Nephron progenitor cell (in vitro differentiated cells): ENCODE results near the gene IFI27L1.
A peak's percentile ranks its signal among the peaks of the same experiment; 100 is the strongest.

ENCODE experiments used
- DNase-seq: peaks from one replicate; pipeline ENCODE4 v3.0.0; 2021
- H3K27ac Mint-ChIP-seq: 2 replicates; pipeline ENCODE4 v1.8.0; 2021; ENCODE audit warnings: mild to moderate bottlenecking, moderate library complexity, mixed read lengths
- H3K27me3 Mint-ChIP-seq: 2 replicates; pipeline ENCODE4 v1.8.0; 2021; ENCODE audit warnings: mild to moderate bottlenecking, low read depth, mixed read lengths; ENCODE audit not compliant: poor library complexity
- H3K36me3 Mint-ChIP-seq: 2 replicates; pipeline ENCODE4 v1.8.0; 2021; ENCODE audit warnings: low read depth, mixed read lengths
- H3K4me1 Mint-ChIP-seq: 2 replicates; pipeline ENCODE4 v1.8.0; 2021; ENCODE audit warnings: mixed read lengths
- H3K4me3 Mint-ChIP-seq: 2 replicates; pipeline ENCODE4 v1.8.0; 2021; ENCODE audit warnings: mild to moderate bottlenecking, moderate library complexity, mixed read lengths
- H3K9me3 Mint-ChIP-seq: 2 replicates; pipeline ENCODE4 v1.8.0; 2021; ENCODE audit warnings: mild to moderate bottlenecking, moderate library complexity, mixed read lengths
- CTCF ChIP-seq: fragments of 200-600 bp; sonication (generic); IDR thresholded peaks from 2 replicates; pipeline ENCODE4 v1.5.0; 2021; ENCODE audit warnings: antibody characterized with exemption

The IFI27L1 gene

GRCh38 chr14:94114589-94115057, 33.5 kb downstream of the IFI27L1 start:
- Mint-ChIP-seq H3K36me3 (no peaks in the 10 kb centered on the region), H3K27me3 (peaks cover under 1% of the 10 kb centered on the region), H3K4me1 (peaks cover 67% of the 10 kb centered on the region), H3K27ac (peak overlapping the region; percentile 77), H3K4me3 (no peak overlapping the region), H3K9me3 (peaks cover 4% of the 10 kb centered on the region)
- DNase-seq, result no peak
- no peak for TF ChIP-seq CTCF

- Mint-ChIP-seq H3K27me3 (no peaks in the 10 kb centered on the region), H3K9me3 (peaks cover 7% of the 10 kb centered on the region), H3K4me1 (peaks cover 63% of the 10 kb centered on the region), H3K4me3 (no peak overlapping the region), H3K27ac (no peak overlapping the region), H3K36me3 (no peaks in the 10 kb centered on the region)
- TF ChIP-seq CTCF, result no peak
- no peak for DNase-seq
Measured at GRCh38 chr14:94115058-94115591, 34.0 kb downstream of the IFI27L1 start.

- Mint-ChIP-seq H3K27ac (no peak overlapping the region), H3K36me3 (no peaks in the 10 kb centered on the region)
- TF ChIP-seq CTCF, result no peak
Measured at GRCh38 chr14:94115631-94116030, 34.5 kb downstream of the IFI27L1 start.

GRCh38 chr14:94116701-94117100, 35.6 kb downstream of the IFI27L1 start:
- no peak for DNase-seq
- TF ChIP-seq CTCF, result no peak
- H3K27ac Mint-ChIP-seq, result no peak overlapping the region
- peaks cover 9% of the 10 kb centered on the region for H3K27me3 Mint-ChIP-seq
- no peaks in the 10 kb centered on the region for H3K36me3 Mint-ChIP-seq
- H3K9me3 Mint-ChIP-seq, result peaks cover 18% of the 10 kb centered on the region
- H3K4me3 Mint-ChIP-seq, result no peak overlapping the region
- H3K4me1 Mint-ChIP-seq, result peaks cover 51% of the 10 kb centered on the region

More at GRCh38 chr14:94115631-94116030, 34.5 kb downstream of the IFI27L1 start:
- no peak for DNase-seq
- H3K27me3 Mint-ChIP-seq, result peaks cover under 1% of the 10 kb centered on the region
- peaks cover 58% of the 10 kb centered on the region for H3K4me1 Mint-ChIP-seq
- peaks cover 10% of the 10 kb centered on the region for H3K9me3 Mint-ChIP-seq
- H3K4me3 Mint-ChIP-seq, result no peak overlapping the region

GRCh38 chr14:94117856-94118255, 36.7 kb downstream of the IFI27L1 start:
- H3K9me3 Mint-ChIP-seq, result peaks cover 28% of the 10 kb centered on the region
- DNase-seq, result no peak
- H3K4me3 Mint-ChIP-seq, result no peak overlapping the region
- TF ChIP-seq CTCF, result no peak
- H3K27me3 Mint-ChIP-seq, result peaks cover 15% of the 10 kb centered on the region
- H3K4me1 Mint-ChIP-seq, result peaks cover 40% of the 10 kb centered on the region
- H3K36me3 Mint-ChIP-seq, result no peaks in the 10 kb centered on the region
- H3K27ac Mint-ChIP-seq, result no peak overlapping the region

GRCh38 chr14:94119071-94119470, 38.0 kb downstream of the IFI27L1 start:
- Mint-ChIP-seq H3K9me3 (peaks cover 34% of the 10 kb centered on the region), H3K4me3 (no peak overlapping the region), H3K27me3 (peaks cover 19% of the 10 kb centered on the region), H3K27ac (no peak overlapping the region), H3K4me1 (peaks cover 32% of the 10 kb centered on the region), H3K36me3 (no peaks in the 10 kb centered on the region)
- DNase-seq, result no peak
- no peak for TF ChIP-seq CTCF
